ENCODE data around the gene GPA33.
"Not testable (repeated sequence)": the region's sequence is repeated elsewhere in the genome, so short reads cannot be mapped to it uniquely, and the experiment has no call there.

GPA33 gene

DNA sequence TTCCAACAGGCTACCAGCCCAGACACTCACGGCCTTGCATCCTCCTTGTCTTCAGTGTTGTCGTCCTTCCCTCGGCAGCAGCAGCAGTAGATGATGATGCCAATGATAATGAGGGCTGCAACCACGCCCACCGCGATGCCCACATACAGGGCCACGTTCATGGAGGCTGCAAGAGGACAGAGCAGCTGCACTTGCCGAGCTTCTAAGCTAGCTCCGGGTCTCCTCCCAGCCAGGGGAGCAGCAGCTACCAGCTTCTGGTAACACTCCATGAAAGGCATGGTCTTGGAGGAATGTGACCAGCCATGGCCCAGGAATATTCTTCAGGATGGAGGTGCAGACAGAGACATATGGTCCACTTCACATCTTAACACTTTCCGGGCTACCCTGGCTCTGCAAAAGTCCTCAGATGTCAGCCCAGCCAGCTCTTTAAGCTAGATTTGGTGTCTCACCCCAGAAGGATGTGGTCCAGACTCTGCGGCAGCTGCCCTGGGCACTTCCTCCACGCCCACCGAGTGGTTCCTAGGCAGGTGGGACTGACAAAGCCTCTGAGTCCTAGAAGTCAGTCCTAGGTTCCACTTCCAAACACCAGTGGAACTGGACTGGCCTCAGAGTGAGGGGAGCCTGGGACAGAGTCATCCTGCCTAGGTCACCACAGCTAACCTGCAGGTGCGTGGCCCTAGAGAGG, 35.1 kb downstream of the GPA33 start:
- DNase-seq = no peak

DNA sequence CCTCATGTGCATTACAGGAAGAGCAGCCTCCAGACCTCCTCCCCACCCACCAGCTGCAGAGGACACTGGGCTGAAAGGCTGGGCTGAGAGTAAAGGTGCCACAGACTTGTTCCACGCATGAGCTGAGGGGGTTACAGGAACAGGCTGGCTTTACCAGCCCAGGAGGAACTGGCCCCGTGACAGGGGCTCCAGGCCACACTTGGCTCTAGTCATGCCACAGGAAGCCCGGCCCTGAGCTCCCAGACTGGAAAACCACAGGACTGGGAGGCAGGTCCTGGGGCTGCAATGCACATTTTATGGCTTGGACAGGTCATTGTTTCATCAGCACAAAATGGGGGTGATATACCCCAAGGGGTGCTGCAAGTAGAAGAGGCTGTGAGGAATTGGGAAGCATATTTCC, 35.6 kb downstream of the GPA33 start:
- DNase-seq = no peak

DNA sequence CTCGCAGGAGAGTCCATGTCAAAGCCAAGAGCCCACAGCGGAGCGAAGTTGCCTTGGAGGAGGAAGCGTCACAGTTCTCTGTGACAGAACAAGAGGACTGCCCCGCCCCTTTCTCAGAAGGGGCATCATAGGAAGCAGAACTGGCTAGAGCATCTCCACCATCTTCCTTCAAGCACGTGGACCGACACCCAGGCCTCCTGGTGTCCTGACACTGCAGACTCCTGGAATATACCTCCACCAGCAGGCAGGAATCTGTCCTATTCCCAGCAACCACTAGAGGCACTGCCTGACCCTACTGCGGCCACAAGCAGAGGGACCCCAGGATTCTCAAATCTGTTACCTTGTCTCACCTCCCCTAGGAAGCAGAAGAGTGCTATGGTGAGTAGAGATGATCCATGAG, 37.8 kb downstream of the GPA33 start:
- DNase-seq = no peak

DNA sequence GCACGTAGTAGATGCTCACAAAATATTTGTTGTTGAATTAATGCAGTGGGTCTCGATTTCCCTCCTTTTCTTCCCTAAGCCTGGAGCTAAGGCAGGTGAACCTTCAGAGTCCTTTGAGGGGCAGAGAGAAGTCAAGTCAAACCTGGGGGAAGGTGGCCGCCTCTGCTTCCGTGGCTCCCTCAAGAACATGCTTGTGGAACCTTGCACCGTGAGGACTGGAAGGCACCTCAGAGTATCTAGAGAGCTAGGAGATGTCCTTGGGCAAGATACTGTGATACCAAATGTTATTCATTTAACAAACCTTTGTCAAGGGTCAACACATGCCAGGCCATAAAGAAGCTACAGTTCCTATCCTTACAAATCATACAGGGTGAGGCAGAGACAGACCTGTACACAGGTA, 38.3 kb downstream of the GPA33 start:
- DNase-seq = no peak

DNA sequence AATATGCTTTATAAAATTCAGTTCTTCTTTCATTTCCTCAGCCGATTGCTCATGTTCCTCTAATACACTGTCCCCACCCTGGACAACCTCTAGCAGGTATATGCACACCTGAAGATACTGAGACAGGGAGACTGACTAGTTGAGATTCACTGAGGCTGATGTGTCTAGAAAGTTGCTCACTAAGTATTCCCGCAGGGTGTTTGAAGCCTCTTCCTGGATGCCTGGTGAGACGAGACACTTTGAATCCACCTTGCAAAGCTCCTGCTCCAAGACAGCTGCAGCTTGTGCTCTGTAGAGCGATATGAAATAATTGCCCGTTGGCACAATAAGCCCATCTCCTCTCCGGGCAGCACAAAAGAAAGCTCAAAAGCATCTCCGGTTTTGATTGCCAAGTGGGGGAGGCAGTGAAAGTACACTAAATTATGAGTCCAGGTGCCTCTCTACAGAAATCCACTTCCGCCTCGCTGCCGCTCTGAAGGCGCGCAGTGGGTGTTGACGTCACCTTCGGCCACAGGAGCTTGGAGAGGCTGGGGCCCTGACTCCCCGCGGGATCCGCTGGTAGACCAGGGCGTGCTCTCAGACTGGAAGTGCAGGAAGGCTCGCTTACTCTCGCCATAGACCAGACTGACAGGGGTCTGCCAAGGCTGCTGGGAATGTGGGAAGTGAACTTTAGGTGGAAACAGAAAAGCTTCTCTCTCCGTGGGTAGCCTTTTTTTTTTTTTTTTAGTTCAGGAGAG, 46.3 kb downstream of the GPA33 start:
- DNase-seq = peak; percentile 70

DNA sequence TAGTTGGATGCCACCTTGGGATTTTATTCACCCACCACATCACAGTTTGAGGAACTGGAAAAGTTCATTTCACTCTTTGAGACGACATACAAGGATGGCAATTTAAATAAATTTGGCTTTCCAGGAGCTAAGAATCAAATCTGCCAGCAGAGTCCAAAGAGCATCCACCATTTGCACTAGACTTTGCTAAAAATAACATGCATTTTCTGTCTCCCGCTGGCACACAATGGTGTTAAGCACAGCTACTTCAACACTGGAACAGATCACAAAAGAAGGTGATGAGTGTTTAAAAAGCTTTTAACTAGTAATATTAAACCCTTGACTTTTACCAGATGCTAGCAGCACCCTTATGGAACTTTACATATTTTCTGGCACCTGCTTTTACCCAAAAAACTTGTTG, 56.5 kb downstream of the GPA33 start:
- DNase-seq = no peak

DNA sequence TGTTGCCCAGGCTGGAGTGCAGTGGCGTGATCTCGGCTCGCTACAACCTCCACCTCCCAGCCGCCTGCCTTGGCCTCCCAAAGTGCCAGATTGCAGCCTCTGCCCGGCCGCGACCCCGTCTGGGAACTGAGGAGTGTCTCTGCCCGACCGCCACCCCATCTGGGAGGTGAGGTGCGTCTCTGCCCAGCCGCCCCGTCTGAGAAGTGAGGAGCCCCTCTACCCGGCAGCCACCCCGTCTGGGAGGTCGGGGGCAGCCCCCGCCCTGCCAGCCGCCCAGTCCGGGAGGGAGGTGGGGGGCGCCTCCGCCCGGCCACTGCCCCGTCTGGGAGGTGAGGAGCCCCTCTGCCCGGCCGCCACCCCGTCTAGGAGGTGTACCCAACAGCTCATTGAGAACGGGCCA, 60.6 kb downstream of the GPA33 start:
- DNase-seq = not testable (repeated sequence)

DNA sequence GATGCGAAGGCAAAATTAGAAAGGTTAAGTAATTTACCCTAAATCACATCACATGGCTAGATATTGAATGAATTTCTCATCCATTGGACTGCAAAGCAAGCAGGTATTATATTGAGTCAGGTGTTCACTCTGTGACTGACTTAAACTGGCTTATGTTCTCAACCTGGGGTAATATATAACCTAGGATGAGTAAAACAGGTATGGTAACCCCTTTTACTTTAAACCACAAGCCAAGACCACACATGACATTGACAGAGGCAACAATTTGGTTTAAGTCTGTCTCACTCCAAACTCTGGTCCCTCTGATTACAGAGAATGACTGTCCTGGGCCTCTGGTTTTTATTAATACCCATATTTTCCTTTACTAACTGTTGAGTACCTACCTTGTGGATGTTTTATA, 67.8 kb downstream of the GPA33 start:
- no peak for DNase-seq

DNA sequence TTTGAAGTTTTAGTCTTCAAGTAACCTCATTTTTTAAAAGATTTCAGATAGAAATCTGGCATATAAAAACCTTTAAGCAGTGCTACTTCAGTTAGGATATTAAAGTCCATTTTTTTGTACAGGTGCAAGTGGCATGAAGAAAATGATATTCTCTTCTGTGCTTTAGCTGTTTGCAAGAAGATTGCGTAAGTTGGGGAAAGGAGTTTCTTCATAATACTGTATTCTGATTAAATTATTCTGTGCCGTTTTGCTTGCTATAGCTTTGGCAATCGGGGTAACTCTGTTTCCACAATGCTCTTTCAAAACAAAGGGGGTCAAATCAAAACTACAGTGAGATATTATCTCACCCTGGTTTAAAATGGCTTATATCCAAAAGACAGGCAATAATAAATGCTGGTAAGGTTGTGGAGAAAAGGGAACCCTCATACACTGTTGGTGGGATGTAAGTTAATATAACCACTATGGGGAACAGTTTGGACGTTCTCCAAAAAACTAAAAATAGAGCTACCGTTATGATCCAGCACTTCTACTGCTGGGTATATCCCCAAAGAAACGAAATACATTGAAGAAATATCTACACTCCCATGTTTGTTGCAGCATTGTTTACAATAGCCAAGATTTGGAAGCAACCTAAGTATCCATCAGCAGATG, 74.0 kb downstream of the GPA33 start:
- DNase-seq = no peak

DNA sequence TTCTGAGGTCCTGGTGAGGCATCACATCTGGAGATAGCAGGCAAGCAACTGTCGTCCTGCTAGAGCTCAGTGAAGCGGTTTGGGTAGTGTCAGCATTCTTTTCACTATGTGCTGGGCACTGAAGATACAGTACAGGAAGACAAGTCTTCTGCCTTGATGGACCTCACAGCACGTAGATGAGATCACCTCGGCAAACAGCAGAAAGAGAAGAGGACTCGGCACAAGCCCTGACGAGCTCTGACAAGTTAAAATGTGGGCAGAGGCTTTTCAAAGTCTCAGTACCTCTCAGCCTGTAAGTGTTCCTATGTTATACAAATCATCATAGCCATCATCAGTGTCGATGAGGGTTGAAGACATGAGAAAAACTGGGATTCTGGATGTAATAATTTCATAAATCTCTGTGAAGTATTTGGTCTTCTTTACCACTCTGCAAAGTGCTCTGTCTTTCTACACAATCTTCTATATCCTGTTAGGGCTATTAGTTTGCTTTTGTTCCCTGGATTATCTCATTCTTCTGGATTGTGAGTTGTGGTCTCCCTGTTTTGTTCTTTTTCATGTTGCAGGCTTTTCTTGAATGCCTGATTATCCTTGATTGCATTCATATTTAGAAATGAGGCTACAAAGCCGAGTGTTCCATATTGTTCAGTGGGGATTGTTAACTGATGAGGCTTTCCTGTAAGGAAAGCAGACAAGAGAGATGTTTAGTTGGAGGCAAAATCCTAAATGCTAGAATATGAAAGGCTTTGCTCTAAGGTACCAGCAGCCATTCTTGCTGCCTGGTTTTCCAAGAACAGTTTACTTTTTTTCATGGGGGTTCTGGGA, 76.9 kb downstream of the GPA33 start:
- DNase-seq = no peak

DNA sequence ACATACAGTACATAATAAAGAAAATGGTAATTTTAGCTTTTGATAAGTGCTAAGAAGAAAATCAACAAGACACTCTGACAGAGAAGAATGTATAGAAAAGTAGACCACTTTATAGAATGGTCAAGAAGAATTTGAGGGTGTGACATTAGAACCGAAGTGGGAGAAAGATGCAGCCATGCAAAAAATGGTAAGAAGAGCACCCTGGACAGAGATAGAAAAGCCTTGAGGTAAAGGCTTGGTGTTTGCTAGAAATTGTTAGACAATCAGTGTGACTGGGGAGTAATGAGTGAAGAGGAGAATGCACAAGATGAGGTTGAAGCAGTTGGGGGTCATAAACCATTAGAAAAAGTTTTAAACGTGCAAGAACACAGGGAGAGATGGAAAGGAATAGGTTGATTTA, 77.6 kb downstream of the GPA33 start:
- no peak for DNase-seq

DNA sequence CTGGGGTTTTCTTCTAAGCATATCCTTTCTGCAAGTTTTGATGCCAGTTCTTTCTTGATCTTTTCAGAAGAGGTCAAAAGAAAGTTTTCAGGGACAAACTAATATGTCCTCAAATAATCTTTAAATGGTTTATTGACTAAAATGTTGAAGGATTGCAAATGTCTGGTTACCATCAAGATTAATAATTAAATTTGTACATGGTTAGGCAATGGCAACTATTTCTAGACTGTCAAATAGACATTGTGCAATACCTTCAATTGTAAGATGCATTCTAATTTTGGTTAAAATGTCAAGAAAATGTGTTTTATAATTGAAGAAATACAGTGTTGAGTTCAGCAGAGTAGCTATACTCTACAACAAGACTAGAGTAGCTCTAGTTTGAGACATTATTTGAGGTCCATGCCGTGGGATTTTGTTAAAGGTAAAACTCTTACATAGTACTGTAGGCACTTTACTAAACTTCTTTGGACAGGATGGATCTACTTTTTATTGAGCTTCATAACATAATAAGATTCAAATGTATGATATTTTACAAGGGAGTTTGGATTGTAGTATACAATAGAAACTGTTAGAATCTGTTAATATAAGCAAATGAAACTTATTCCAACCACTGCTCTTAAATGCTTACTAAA, 78.5 kb downstream of the GPA33 start:
- DNase-seq = no peak

DNA sequence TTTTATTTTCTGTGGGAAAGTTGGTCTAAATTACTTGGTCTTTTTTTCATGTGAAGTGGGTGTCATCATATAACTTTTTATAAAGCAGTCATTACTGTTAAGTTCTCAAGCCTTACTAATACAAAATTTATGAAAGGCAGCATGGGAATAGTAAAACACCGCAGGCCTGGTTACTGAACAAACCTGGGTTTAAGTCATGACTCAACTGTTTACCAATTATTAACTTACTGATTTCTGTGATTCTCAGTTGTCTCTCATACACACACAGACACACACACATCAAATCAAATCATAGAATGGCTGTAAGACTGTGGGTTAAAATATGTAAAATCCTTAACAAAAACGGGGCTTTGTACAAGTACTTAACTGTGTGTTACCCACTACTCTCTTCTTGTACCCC, 86.5 kb downstream of the GPA33 start:
- no peak for DNase-seq

All from NCI-H2029 treated with DMSO at 0.1 percent for 48 hours (cell line).